HS-27A (cell line): ENCODE measurements around the gene PARD3.
"Not testable (repeated sequence)": the region's sequence is repeated elsewhere in the genome, so short reads cannot be mapped to it uniquely, and the experiment has no call there.

Source experiments
- DNase-seq: peaks from one replicate; pipeline ENCODE4 v3.0.0-alpha.2; 2012; ENCODE audit warnings: low read depth, missing footprints

The PARD3 gene

GRCh38 chr10:34420795-34421194 is 394.3 kb downstream of the PARD3 start:
- no peak for DNase-seq

GRCh38 chr10:34420273-34420672 is 394.8 kb downstream of the PARD3 start:
- DNase-seq, result no peak

- DNase-seq, result no peak
Measured at GRCh38 chr10:34415039-34415438, 400.1 kb downstream of the PARD3 start.

- no peak for DNase-seq
Measured at GRCh38 chr10:34413756-34414587, 401.1 kb downstream of the PARD3 start.

- no peak for DNase-seq
Measured at GRCh38 chr10:34413214-34413613, 401.9 kb downstream of the PARD3 start.

- DNase-seq, result no peak
Measured at GRCh38 chr10:34408956-34409355, 406.1 kb downstream of the PARD3 start.

GRCh38 chr10:34408381-34408780 is 406.7 kb downstream of the PARD3 start:
- no peak for DNase-seq

- no peak for DNase-seq
Measured at GRCh38 chr10:34407324-34407805, 407.7 kb downstream of the PARD3 start.

- DNase-seq, result no peak
Measured at GRCh38 chr10:34406463-34407323, 408.4 kb downstream of the PARD3 start.

- DNase-seq, result no peak
Measured at GRCh38 chr10:34405611-34406462, 409.3 kb downstream of the PARD3 start.

- DNase-seq, result no peak
Measured at GRCh38 chr10:34403512-34403911, 411.6 kb downstream of the PARD3 start.

GRCh38 chr10:34400075-34400474 is 415.0 kb downstream of the PARD3 start:
- DNase-seq, result no peak

GRCh38 chr10:34399013-34399412 is 416.1 kb downstream of the PARD3 start:
- DNase-seq, result no peak

GRCh38 chr10:34397324-34397723 is 417.8 kb downstream of the PARD3 start:
- no peak for DNase-seq

GRCh38 chr10:34396663-34397062 is 418.4 kb downstream of the PARD3 start:
- DNase-seq, result no peak

- DNase-seq, result no peak
Measured at GRCh38 chr10:34392641-34393170, 422.4 kb downstream of the PARD3 start.

GRCh38 chr10:34391168-34391567 is 423.9 kb downstream of the PARD3 start:
- not testable (repeated sequence) for DNase-seq

GRCh38 chr10:34389801-34390200 is 425.3 kb downstream of the PARD3 start:
- DNase-seq, result no peak

- no peak for DNase-seq
Measured at GRCh38 chr10:34386921-34387320, 428.2 kb downstream of the PARD3 start.

GRCh38 chr10:34384372-34384771 is 430.7 kb downstream of the PARD3 start:
- no peak for DNase-seq

- no peak for DNase-seq
Measured at GRCh38 chr10:34382626-34383025, 432.5 kb downstream of the PARD3 start.

- no peak for DNase-seq
Measured at GRCh38 chr10:34380856-34381255, 434.2 kb downstream of the PARD3 start.
